Suprapubic skin (tissue), 4 donors: ENCODE results near the gene AUTS2. TPM values are rescaled to one million over a fixed set of nuclear protein-coding genes. Genes with fewer than 3 reads are reported as not detected.

Source experiments
- DNase-seq, 2 donors: peaks; one replicate each; pipeline ENCODE4 v3.0.0-alpha.2; 2019; ENCODE audit warnings: low spot score in 2 of 2
- H3K27ac ChIP-seq: fragments of 200-600 bp; sonication (generic); one replicate; pipeline ENCODE4 v1.5.1; 2019
- H3K27me3 ChIP-seq: fragments of 200-600 bp; sonication (generic); one replicate; pipeline ENCODE4 v1.5.1; 2019
- H3K36me3 ChIP-seq: fragments of 200-600 bp; sonication (generic); one replicate; pipeline ENCODE4 v1.5.1; 2019
- H3K4me1 ChIP-seq: fragments of 200-600 bp; sonication (generic); one replicate; pipeline ENCODE4 v1.5.1; 2019
- H3K4me3 ChIP-seq: fragments of 200-600 bp; sonication (generic); one replicate; pipeline ENCODE4 v1.5.1; 2019; ENCODE audit warnings: mild to moderate bottlenecking
- H3K9me3 ChIP-seq: fragments of 200-600 bp; sonication (generic); one replicate; pipeline ENCODE4 v1.5.1; 2019
- EP300 ChIP-seq: sonication (generic); formaldehyde crosslinking; IDR thresholded peaks from one replicate; pipeline ENCODE4 v1.6.1; 2017; ENCODE audit warnings: antibody characterized with exemption
- POLR2A ChIP-seq, 2 donors: fragments of 450-650 bp; IDR thresholded peaks; one replicate each; pipeline ENCODE4 v1.6.1; 2017; ENCODE audit warnings: antibody characterized with exemption in 2 of 2, mild to moderate bottlenecking in 2 of 2, moderate library complexity in 2 of 2
- POLR2AphosphoS5 ChIP-seq, 3 donors: sonication (generic); formaldehyde crosslinking; IDR thresholded peaks; one replicate each; pipeline ENCODE4 v1.6.1; 2017; ENCODE audit warnings: antibody characterized with exemption in 3 of 3
- whole genome bisulfite sequencing: methylation state at CpG from one replicate; pipeline ENCODE4 v1.1.5; 2018; 5-methylcytosine and 5-hydroxymethylcytosine counted together
- total RNA-seq, 4 donors: library from RNA; depleted of rRNA; stranded (reverse); fragments of >200 nt; gene quantifications; one replicate each; pipeline ENCODE4 v1.1.0, GENCODE V29; 2016
- TF ChIP-seq, protein P1 (sequence below), 2 donors: fragments of 200-600 bp in 1 of 2; fragments of 450-650 bp in 1 of 2; sonication (generic) in 1 of 2; IDR thresholded peaks; one replicate each; pipeline ENCODE4 v1.5.1; 2016 to 2019; ENCODE audit warnings: antibody characterized with exemption in 2 of 2, mild to moderate bottlenecking in 1 of 2, moderate library complexity in 1 of 2

AUTS2 gene
- total RNA-seq, 4 donors from 2014 or later = 31.0 to 102 (median 56.4) TPM

DNA sequence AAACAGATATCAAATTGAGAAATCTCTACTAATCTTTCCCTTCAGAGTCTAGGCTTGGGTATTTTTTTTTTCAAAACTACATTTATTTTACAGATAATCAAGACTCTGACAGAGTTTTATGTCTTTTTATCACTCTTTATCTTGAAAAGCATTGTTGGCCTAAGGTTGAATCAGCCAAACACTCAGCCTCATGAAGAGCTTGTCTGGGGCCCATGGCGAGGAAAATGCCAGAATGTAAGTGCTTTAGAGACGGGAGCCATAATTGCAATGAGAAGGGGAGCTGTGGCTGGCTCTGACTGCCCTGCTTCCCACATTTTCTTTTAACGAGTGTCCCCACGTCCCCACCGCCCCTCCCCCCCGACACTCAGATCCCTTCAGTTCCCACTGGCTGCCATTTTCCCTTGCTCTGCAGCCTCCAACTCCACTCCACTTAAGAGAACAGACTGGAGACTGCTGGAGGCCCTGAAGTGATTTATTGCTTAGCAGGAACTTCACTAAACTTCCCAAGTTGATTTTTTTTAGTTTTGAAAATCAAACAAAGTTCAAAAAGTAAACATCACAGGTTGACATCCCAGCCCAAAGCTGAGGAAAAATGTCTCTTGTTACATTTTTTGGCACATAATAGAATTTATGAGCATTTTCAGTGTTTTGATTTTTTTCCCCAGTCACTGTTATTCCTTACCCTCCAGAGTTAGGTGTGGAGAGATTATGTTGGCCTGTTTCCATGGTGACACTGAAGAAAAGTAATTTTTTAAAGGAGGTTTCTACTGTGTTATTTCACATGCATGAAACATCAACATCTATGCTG lies 896.2 kb downstream of the AUTS2 start:
- 87% methylated on average over 6 of the region's 6 CpGs for WGBS
- Histone ChIP-seq H3K4me1 (peaks cover 12% of the 10 kb centered on the region), H3K9me3 (no peaks in the 10 kb centered on the region), H3K4me3 (no peak overlapping the region), H3K27ac (no peak overlapping the region), H3K36me3 (no peaks in the 10 kb centered on the region), H3K27me3 (no peaks in the 10 kb centered on the region)
- DNase-seq = no peak
- TF ChIP-seq POLR2A (IDR thresholded peaks at IDR 0.05) (no peak), POLR2AphosphoS5 (IDR thresholded peaks at IDR 0.05) (no peak)

DNA sequence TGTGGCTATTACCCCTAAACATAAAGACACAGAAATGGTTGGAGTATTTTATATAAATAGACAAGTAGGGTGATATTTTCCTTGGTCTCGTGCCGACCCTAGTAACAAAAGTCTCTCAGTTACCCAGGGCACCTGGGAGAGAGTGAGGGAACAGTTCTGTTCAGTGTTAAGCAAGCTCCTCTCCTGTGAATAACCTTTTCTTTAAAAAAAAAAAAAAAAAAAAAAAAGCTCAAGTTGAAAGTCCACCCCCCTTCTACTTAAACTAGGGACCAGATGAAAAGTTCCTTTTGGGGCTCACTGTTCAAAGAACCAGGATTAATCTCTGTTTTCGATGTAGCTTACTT lies 896.7 kb downstream of the AUTS2 start:
- no peak for TF ChIP-seq POLR2A (IDR thresholded peaks at IDR 0.05)
- no peak for TF ChIP-seq EP300
- TF ChIP-seq, protein P1, sequence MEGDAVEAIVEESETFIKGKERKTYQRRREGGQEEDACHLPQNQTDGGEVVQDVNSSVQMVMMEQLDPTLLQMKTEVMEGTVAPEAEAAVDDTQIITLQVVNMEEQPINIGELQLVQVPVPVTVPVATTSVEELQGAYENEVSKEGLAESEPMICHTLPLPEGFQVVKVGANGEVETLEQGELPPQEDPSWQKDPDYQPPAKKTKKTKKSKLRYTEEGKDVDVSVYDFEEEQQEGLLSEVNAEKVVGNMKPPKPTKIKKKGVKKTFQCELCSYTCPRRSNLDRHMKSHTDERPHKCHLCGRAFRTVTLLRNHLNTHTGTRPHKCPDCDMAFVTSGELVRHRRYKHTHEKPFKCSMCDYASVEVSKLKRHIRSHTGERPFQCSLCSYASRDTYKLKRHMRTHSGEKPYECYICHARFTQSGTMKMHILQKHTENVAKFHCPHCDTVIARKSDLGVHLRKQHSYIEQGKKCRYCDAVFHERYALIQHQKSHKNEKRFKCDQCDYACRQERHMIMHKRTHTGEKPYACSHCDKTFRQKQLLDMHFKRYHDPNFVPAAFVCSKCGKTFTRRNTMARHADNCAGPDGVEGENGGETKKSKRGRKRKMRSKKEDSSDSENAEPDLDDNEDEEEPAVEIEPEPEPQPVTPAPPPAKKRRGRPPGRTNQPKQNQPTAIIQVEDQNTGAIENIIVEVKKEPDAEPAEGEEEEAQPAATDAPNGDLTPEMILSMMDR (IDR thresholded peaks at IDR 0.05) = no peak
- TF ChIP-seq POLR2AphosphoS5 (IDR thresholded peaks at IDR 0.05) = no peak
- H3K9me3 ChIP-seq = no peaks in the 10 kb centered on the region
- no peak overlapping the region for H3K27ac ChIP-seq
- no peaks in the 10 kb centered on the region for H3K36me3 ChIP-seq
- DNase-seq = no peak
- no peaks in the 10 kb centered on the region for H3K27me3 ChIP-seq
- peaks cover 12% of the 10 kb centered on the region for H3K4me1 ChIP-seq
- H3K4me3 ChIP-seq = no peak overlapping the region
- WGBS = 85% methylated on average over 3 of the region's 3 CpGs

- no peak for DNase-seq
- Histone ChIP-seq H3K4me3 (no peak overlapping the region), H3K9me3 (no peaks in the 10 kb centered on the region), H3K27ac (no peak overlapping the region), H3K27me3 (no peaks in the 10 kb centered on the region), H3K4me1 (peaks cover 12% of the 10 kb centered on the region), H3K36me3 (no peaks in the 10 kb centered on the region)
- 87% methylated on average over 2 of the region's 2 CpGs for WGBS
- TF ChIP-seq POLR2A (IDR thresholded peaks at IDR 0.05) (no peak), POLR2AphosphoS5 (IDR thresholded peaks at IDR 0.05) (no peak), EP300 (no peak)
- TF ChIP-seq, protein P1 (IDR thresholded peaks at IDR 0.05) = no peak
Measured at GRCh38 chr7:70497793-70498192, 899.5 kb downstream of the AUTS2 start.

- H3K27ac ChIP-seq = no peak overlapping the region
- H3K36me3 ChIP-seq = no peaks in the 10 kb centered on the region
- H3K27me3 ChIP-seq = no peaks in the 10 kb centered on the region
- H3K4me1 ChIP-seq = peaks cover 12% of the 10 kb centered on the region
- no peak overlapping the region for H3K4me3 ChIP-seq
- 46% methylated on average over 5 of the region's 5 CpGs for WGBS
- H3K9me3 ChIP-seq = no peaks in the 10 kb centered on the region
- TF ChIP-seq POLR2AphosphoS5 (IDR thresholded peaks at IDR 0.05) (no peak), POLR2A (IDR thresholded peaks at IDR 0.05) (no peak), EP300 (no peak)
- TF ChIP-seq, protein P1 (IDR thresholded peaks at IDR 0.05) = no peak
- no peak for DNase-seq
Measured at GRCh38 chr7:70498232-70498992, 900.1 kb downstream of the AUTS2 start.

GRCh38 chr7:70500261-70500660 lies 902.0 kb downstream of the AUTS2 start:
- WGBS = 89% methylated on average over 7 of the region's 7 CpGs
- Histone ChIP-seq H3K27ac (no peak overlapping the region), H3K27me3 (no peaks in the 10 kb centered on the region), H3K4me3 (no peak overlapping the region), H3K4me1 (peaks cover 12% of the 10 kb centered on the region), H3K36me3 (no peaks in the 10 kb centered on the region), H3K9me3 (no peaks in the 10 kb centered on the region)
- TF ChIP-seq, protein P1 (IDR thresholded peaks at IDR 0.05) = no peak
- TF ChIP-seq POLR2AphosphoS5 (IDR thresholded peaks at IDR 0.05) = no peak
- no peak for TF ChIP-seq POLR2A (IDR thresholded peaks at IDR 0.05)
- no peak for TF ChIP-seq EP300
- DNase-seq = no peak
